HL-60/S4 treated with phorbol 12-myristate 13-acetate at 8.2 ng/mL for 4 days and 3 days (cell line): ENCODE measurements around the gene METTL22.

ENCODE experiments used
- in situ Hi-C: fragments of 300-500 bp; cut with MboI; formaldehyde crosslinking; loops from 2 replicates; pipeline ENCODE4 v1.15.0; 2022; ENCODE audit warnings: low sequenced_read_pairs

METTL22 gene

GRCh38 chr16:8621572-8622314 is at the start of gene METTL22:
TSS of gene METTL22 (plus strand) at chr16:8621698. CDS start at chr16:8625666, 3,968 bp downstream.
- in situ Hi-C loops: no loop called here

- in situ Hi-C loops: loop anchor here (25.0 kb wide), 2 partner anchors 215 to 315 kb away; partner anchors contain the start of genes LITAFD, PMM2 and TMEM186
These were observed 49.2 kb upstream of the METTL22 start for GRCh38 chr16:8572063-8572918.

- in situ Hi-C loops: loop anchor here (25.0 kb wide), 2 partner anchors 214 to 314 kb away; partner anchors contain the start of genes LITAFD, PMM2 and TMEM186
These were observed 48.4 kb upstream of the METTL22 start for GRCh38 chr16:8572919-8573724.

GRCh38 chr16:8575399-8575798 is 46.1 kb upstream of the METTL22 start:
- in situ Hi-C loops: no loop called here

GRCh38 chr16:8576141-8577004 is 45.1 kb upstream of the METTL22 start:
- in situ Hi-C loops: no loop called here

- in situ Hi-C loops: no loop called here
These were observed 43.7 kb upstream of the METTL22 start for GRCh38 chr16:8577678-8578304.

- in situ Hi-C loops: no loop called here
These were observed 41.9 kb upstream of the METTL22 start for GRCh38 chr16:8579559-8579958.

GRCh38 chr16:8581831-8582580 is 39.5 kb upstream of the METTL22 start:
- in situ Hi-C loops: no loop called here

- in situ Hi-C loops: no loop called here
These were observed 38.3 kb upstream of the METTL22 start for GRCh38 chr16:8583199-8583598.

- in situ Hi-C loops: no loop called here
These were observed 37.8 kb upstream of the METTL22 start for GRCh38 chr16:8583732-8584131.

- in situ Hi-C loops: no loop called here
These were observed 36.5 kb upstream of the METTL22 start for GRCh38 chr16:8585041-8585440.

- in situ Hi-C loops: no loop called here
These were observed 35.6 kb upstream of the METTL22 start for GRCh38 chr16:8585857-8586256.

GRCh38 chr16:8587065-8587464 is 34.4 kb upstream of the METTL22 start:
- in situ Hi-C loops: no loop called here

GRCh38 chr16:8588682-8589056 is 32.8 kb upstream of the METTL22 start:
- in situ Hi-C loops: no loop called here

- in situ Hi-C loops: no loop called here
These were observed 32.2 kb upstream of the METTL22 start for GRCh38 chr16:8589057-8589899.

- in situ Hi-C loops: no loop called here
These were observed 31.4 kb upstream of the METTL22 start, which contains the start of gene TMEM114 for GRCh38 chr16:8589900-8590688. TSS of gene TMEM114 (minus strand) at chr16:8590511. CDS start at chr16:8589838, 673 bp downstream.

GRCh38 chr16:8590811-8591210 is 30.7 kb upstream of the METTL22 start:
- in situ Hi-C loops: no loop called here
